BE2C (cell line): ENCODE data around the gene PIKFYVE.

Experiments
- DNase-seq: peaks from one replicate; pipeline ENCODE4 v3.0.0-alpha.2; 2020
- H3K27me3 ChIP-seq: fragments of 250-450 bp; sonication (Bioruptor Pico); 2 replicates; pipeline ENCODE4 v1.5.1; 2020; ENCODE audit warnings: mild to moderate bottlenecking
- H3K36me3 ChIP-seq: fragments of 250-450 bp; sonication (Bioruptor Pico); 2 replicates; pipeline ENCODE4 v1.5.1; 2020; ENCODE audit warnings: mild to moderate bottlenecking
- H3K4me1 ChIP-seq: fragments of 250-450 bp; sonication (Bioruptor Pico); 2 replicates; pipeline ENCODE4 v1.5.1; 2020
- H3K4me3 ChIP-seq: 2 replicates; pipeline ENCODE4 v1.5.1; 2011; ENCODE audit warnings: low read depth, low read length
- H3K9me3 ChIP-seq: fragments of 250-450 bp; sonication (Bioruptor Pico); 2 replicates; pipeline ENCODE4 v1.5.1; 2020
- CTCF ChIP-seq: IDR thresholded peaks from 2 replicates; pipeline ENCODE4 v1.5.1; 2012; ENCODE audit warnings: mild to moderate bottlenecking, low read depth, low read length

Gene PIKFYVE

GRCh38 chr2:208245746-208246145, 20.3 kb upstream of the PIKFYVE start:
- no peaks in the 10 kb centered on the region for H3K4me1 ChIP-seq

GRCh38 chr2:208248601-208249000, 17.5 kb upstream of the PIKFYVE start:
- no peaks in the 10 kb centered on the region for H3K27me3 ChIP-seq
- no peaks in the 10 kb centered on the region for H3K4me1 ChIP-seq
- H3K9me3 ChIP-seq = no peaks in the 10 kb centered on the region
- no peak overlapping the region for H3K4me3 ChIP-seq
- no peak for TF ChIP-seq CTCF
- H3K36me3 ChIP-seq = peaks cover 27% of the 10 kb centered on the region
- DNase-seq = no peak

More at GRCh38 chr2:208245746-208246145, 20.3 kb upstream of the PIKFYVE start:
- no peaks in the 10 kb centered on the region for H3K9me3 ChIP-seq
- peaks cover 28% of the 10 kb centered on the region for H3K36me3 ChIP-seq
- no peak for TF ChIP-seq CTCF
- H3K4me3 ChIP-seq = no peak overlapping the region
- H3K27me3 ChIP-seq = no peaks in the 10 kb centered on the region
- no peak for DNase-seq

GRCh38 chr2:208249296-208249695, 16.8 kb upstream of the PIKFYVE start:
- no peaks in the 10 kb centered on the region for H3K27me3 ChIP-seq
- H3K4me3 ChIP-seq = no peak overlapping the region
- DNase-seq = no peak
- H3K4me1 ChIP-seq = no peaks in the 10 kb centered on the region
- H3K9me3 ChIP-seq = no peaks in the 10 kb centered on the region
- no peak for TF ChIP-seq CTCF
- H3K36me3 ChIP-seq = peaks cover 22% of the 10 kb centered on the region

GRCh38 chr2:208250388-208250787, 15.7 kb upstream of the PIKFYVE start:
- H3K4me3 ChIP-seq = no peak overlapping the region
- peaks cover 14% of the 10 kb centered on the region for H3K36me3 ChIP-seq
- TF ChIP-seq CTCF = no peak
- no peaks in the 10 kb centered on the region for H3K9me3 ChIP-seq
- H3K4me1 ChIP-seq = no peaks in the 10 kb centered on the region
- no peak for DNase-seq
- H3K27me3 ChIP-seq = no peaks in the 10 kb centered on the region

GRCh38 chr2:208251098-208251497, 15.0 kb upstream of the PIKFYVE start:
- DNase-seq = no peak
- H3K36me3 ChIP-seq = peaks cover 14% of the 10 kb centered on the region
- no peak overlapping the region for H3K4me3 ChIP-seq
- H3K9me3 ChIP-seq = no peaks in the 10 kb centered on the region
- no peak for TF ChIP-seq CTCF
- H3K4me1 ChIP-seq = no peaks in the 10 kb centered on the region
- H3K27me3 ChIP-seq = no peaks in the 10 kb centered on the region

- DNase-seq = no peak
- Histone ChIP-seq H3K27me3 (no peaks in the 10 kb centered on the region), H3K4me3 (peak overlapping the region; percentile 91), H3K9me3 (no peaks in the 10 kb centered on the region), H3K4me1 (no peaks in the 10 kb centered on the region), H3K36me3 (peaks cover 11% of the 10 kb centered on the region)
- no peak for TF ChIP-seq CTCF
Observed at GRCh38 chr2:208252716-208253492, 13.2 kb upstream of the PIKFYVE start.
